ENCODE results near the gene CCR1.
"Not testable (repeated sequence)": the region's sequence is repeated elsewhere in the genome, so short reads cannot be mapped to it uniquely, and the experiment has no call there.

Gene CCR1

GRCh38 chr3:46163556-46164041 lies 44.5 kb downstream of the CCR1 start:
- DNase-seq, result no peak

DNA sequence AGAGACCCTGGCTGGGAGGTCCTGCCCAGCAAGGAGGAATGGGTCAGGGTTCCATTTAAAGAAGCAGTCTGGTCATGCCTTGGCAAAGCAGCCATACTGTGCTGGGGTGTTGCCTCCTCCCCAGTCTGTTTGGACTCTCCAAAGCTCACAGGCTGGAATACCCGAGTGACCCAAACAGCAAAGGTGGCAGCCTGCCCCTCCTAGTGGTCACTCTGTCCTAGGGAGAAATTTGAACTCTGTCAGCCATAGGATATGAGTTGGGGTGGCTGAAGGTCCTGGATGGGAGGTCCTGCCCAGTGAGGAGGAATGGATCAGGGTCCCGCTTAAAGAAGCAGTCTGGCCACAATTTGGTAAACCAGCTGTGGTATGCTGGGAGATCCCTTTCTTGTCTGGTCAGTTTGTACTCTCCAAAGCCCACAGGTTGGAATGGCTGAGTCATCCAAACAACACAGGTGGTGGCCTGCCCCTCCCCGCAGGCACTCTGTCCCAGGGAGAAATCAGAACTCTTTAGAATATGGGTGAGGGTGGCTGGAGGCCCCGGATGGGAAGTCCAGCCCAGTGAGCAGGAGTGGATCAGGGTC lies 45.0 kb downstream of the CCR1 start:
- no peak for DNase-seq

- not testable (repeated sequence) for DNase-seq
These were observed 50.4 kb downstream of the CCR1 start for GRCh38 chr3:46157685-46158084.

DNA sequence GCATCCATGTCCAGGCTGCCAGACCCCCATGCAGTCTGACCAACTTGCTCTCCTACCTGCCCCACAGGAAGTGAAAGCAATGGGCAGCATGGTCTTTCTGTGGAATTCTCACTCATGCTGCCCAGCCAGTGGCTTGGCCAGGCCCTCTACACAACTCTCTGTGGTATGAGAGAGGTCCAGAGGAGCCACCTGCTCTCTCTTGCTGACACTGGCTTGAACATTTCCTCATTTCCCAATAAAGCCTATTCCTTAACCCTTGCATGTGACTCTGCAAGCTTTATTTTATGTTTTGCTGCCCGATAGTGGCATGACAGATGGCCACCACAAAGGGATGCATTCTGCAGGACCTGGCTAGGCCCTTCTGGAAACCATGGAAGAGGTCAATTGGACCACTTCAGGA lies 53.8 kb downstream of the CCR1 start:
- DNase-seq, result no peak
